Transverse colon (tissue), 4 donors: Measurements from ENCODE around the gene STAG1. TPM values are rescaled to one million over a fixed set of nuclear protein-coding genes. Genes with fewer than 3 reads are reported as not detected.
"Not testable (repeated sequence)": the region's sequence is repeated elsewhere in the genome, so short reads cannot be mapped to it uniquely, and the experiment has no call there.

Experiments used
- DNase-seq: peaks from one replicate; pipeline ENCODE4 v3.0.0-alpha.2; 2019
- H3K27ac ChIP-seq, 4 donors: fragments of 200-600 bp; sonication (generic); 2 replicates each; pipeline ENCODE4 v1.5.1; 2016 to 2018; ENCODE audit warnings: inconsistent platforms in 4 of 4
- H3K27me3 ChIP-seq: fragments of 200-600 bp; sonication (generic); 2 replicates; pipeline ENCODE4 v1.5.1; 2017; ENCODE audit warnings: inconsistent platforms
- H3K36me3 ChIP-seq, 4 donors: fragments of 200-600 bp; sonication (generic); 2 replicates each; pipeline ENCODE4 v1.5.1; 2017 to 2019; ENCODE audit warnings: inconsistent platforms in 4 of 4
- H3K4me1 ChIP-seq, 4 donors: fragments of 200-600 bp; sonication (generic); 2 replicates each; pipeline ENCODE4 v1.5.1; 2017 to 2020; ENCODE audit warnings: inconsistent platforms in 4 of 4
- H3K4me3 ChIP-seq, 4 donors: fragments of 200-600 bp; sonication (generic); 1 replicate in 1 of 4; 2 replicates in 3 of 4; pipeline versions ENCODE4 v1.5.1 to v1.6.1; 2017 to 2019; ENCODE audit warnings: inconsistent platforms in 4 of 4
- H3K9me3 ChIP-seq, 2 donors: fragments of 200-600 bp; sonication (generic); 2 replicates each; pipeline ENCODE4 v1.5.1; 2017 to 2019; ENCODE audit warnings: inconsistent platforms in 2 of 2
- CTCF ChIP-seq, 5 experiments: fragments of 200-600 bp in 3 of 5; fragments of 450-650 bp in 2 of 5; sonication (generic) in 3 of 5; IDR thresholded peaks; 1 replicate in 2 of 5; 2 replicates in 3 of 5; pipeline ENCODE4 v1.5.1; 2016 to 2017; ENCODE audit warnings: antibody characterized with exemption in 5 of 5, inconsistent platforms in 3 of 5, mild to moderate bottlenecking in 2 of 5, moderate library complexity in 1 of 5
- EP300 ChIP-seq: sonication (generic); formaldehyde crosslinking; IDR thresholded peaks from one replicate; pipeline ENCODE4 v1.6.1; 2017; ENCODE audit warnings: antibody characterized with exemption, low read depth
- POLR2A ChIP-seq: fragments of 450-650 bp; IDR thresholded peaks from one replicate; pipeline ENCODE4 v1.6.1; 2016; ENCODE audit warnings: antibody characterized with exemption, mild to moderate bottlenecking, moderate library complexity
- POLR2AphosphoS5 ChIP-seq, 3 donors: sonication (generic); formaldehyde crosslinking; IDR thresholded peaks; one replicate each; pipeline ENCODE4 v1.6.1; 2016; ENCODE audit warnings: antibody characterized with exemption in 3 of 3
- WGBS, 2 donors: methylation state at CpG; one replicate each; pipeline ENCODE4 v1.1.5; 2018; ENCODE audit warnings: low coverage in 1 of 2; 5-methylcytosine and 5-hydroxymethylcytosine counted together
- in situ Hi-C, 4 donors: fragments of 200-750 bp; cut with MboI; loops; one replicate each; pipeline versions ENCODE4 v1.15.0 to v1.15.1; 2017; ENCODE audit warnings: low sequenced_read_pairs in 3 of 4, low pct_ligation_motif_present in 1 of 4, low pct_unique_long_range_greater_than_20kb in 1 of 4
- intact Hi-C: fragments of 100-400 bp; cut with DNase I; formaldehyde crosslinking; loops from one replicate; pipeline ENCODE4 v1.15.1; 2023; ENCODE audit warnings: low total_unique reads
- total RNA-seq, 4 donors: library from RNA; depleted of rRNA; stranded (reverse); fragments of >200 nt; gene quantifications; one replicate each; pipeline ENCODE4 v1.1.0, GENCODE V29; 2016

The STAG1 gene
- total RNA-seq, 4 donors from 2014 or later: 14.5 to 57.2 (median 42.2) TPM

- peaks cover 0 to 7% of the 10 kb centered on the region in 2 donors for H3K9me3 ChIP-seq
- DNase-seq: no peak
- 98 to 100% methylated on average over 1 of the region's 1 CpG for WGBS, 2 donors
- no peak overlapping the region for H3K4me3 ChIP-seq
- in situ Hi-C loops: loop anchor here in 2 of 4 donors (25.0 kb wide), 1 partner anchor 480 kb away; no protein-coding TSS in a partner anchor
- H3K4me1 ChIP-seq: no peaks in the 10 kb centered on the region
- H3K27me3 ChIP-seq: no peaks in the 10 kb centered on the region
- intact Hi-C loops: no loop called here
- TF ChIP-seq POLR2A (no peak), POLR2AphosphoS5 (IDR thresholded peaks at IDR 0.05) (no peak), CTCF (IDR thresholded peaks at IDR 0.05) (no peak), EP300 (no peak)
- H3K27ac ChIP-seq: no peak overlapping the region
- no peaks in the 10 kb centered on the region for H3K36me3 ChIP-seq
Observed at GRCh38 chr3:136532766-136533165, 219.4 kb downstream of the STAG1 start.

GRCh38 chr3:136518102-136518501 lies 234.1 kb downstream of the STAG1 start:
- WGBS, 2 donors: 93 to 100% methylated on average over 2 of the region's 2 CpGs
- intact Hi-C loops: no loop called here

GRCh38 chr3:136516656-136517055 lies 235.5 kb downstream of the STAG1 start:
- Histone ChIP-seq H3K27ac (no peak overlapping the region), H3K36me3 (peaks cover 0 to 7% (median 3%) of the 10 kb centered on the region in 4 donors), H3K4me1 (no peaks in the 10 kb centered on the region), H3K27me3 (no peaks in the 10 kb centered on the region), H3K4me3 (no peak overlapping the region), H3K9me3 (no peaks in the 10 kb centered on the region)
- DNase-seq: no peak
- in situ Hi-C loops: no loop called here
- WGBS, 2 donors: 78 to 82% methylated on average over 3 of the region's 3 CpGs
- intact Hi-C loops: no loop called here
- no peak for TF ChIP-seq POLR2A
- TF ChIP-seq POLR2AphosphoS5 (IDR thresholded peaks at IDR 0.05): no peak
- TF ChIP-seq EP300: no peak
- no peak for TF ChIP-seq CTCF (IDR thresholded peaks at IDR 0.05)

More at GRCh38 chr3:136518102-136518501, 234.1 kb downstream of the STAG1 start:
- TF ChIP-seq CTCF (IDR thresholded peaks at IDR 0.05) (no peak), EP300 (no peak), POLR2AphosphoS5 (IDR thresholded peaks at IDR 0.05) (no peak)
- Histone ChIP-seq H3K4me3 (no peak overlapping the region), H3K27ac (no peak overlapping the region), H3K36me3 (peaks cover 0 to 7% (median 3%) of the 10 kb centered on the region in 4 donors), H3K9me3 (no peaks in the 10 kb centered on the region), H3K4me1 (no peaks in the 10 kb centered on the region), H3K27me3 (no peaks in the 10 kb centered on the region)
- in situ Hi-C loops: no loop called here
- DNase-seq: no peak

- H3K27ac ChIP-seq: no peak overlapping the region
- WGBS, 2 donors: 96 to 100% methylated on average over 5 of the region's 5 CpGs
- intact Hi-C loops (no loop called here), in situ Hi-C loops (no loop called here)
- H3K4me1 ChIP-seq: no peaks in the 10 kb centered on the region
- TF ChIP-seq POLR2A (no peak), EP300 (no peak)
- peaks cover 0 to 7% (median 3%) of the 10 kb centered on the region in 4 donors for H3K36me3 ChIP-seq
- no peak overlapping the region for H3K4me3 ChIP-seq
- DNase-seq: no peak
- no peaks in the 10 kb centered on the region for H3K9me3 ChIP-seq
- no peaks in the 10 kb centered on the region for H3K27me3 ChIP-seq
Observed at GRCh38 chr3:136516095-136516494, 236.1 kb downstream of the STAG1 start.

- H3K27me3 ChIP-seq, H3K9me3 ChIP-seq, intact Hi-C loops, H3K4me1 ChIP-seq, in situ Hi-C loops, H3K27ac ChIP-seq, H3K36me3 ChIP-seq, DNase-seq, H3K4me3 ChIP-seq: not testable (repeated sequence)
- 95 to 96% methylated on average over 4 to 7 of the region's 7 CpGs for WGBS, 2 donors
Observed at GRCh38 chr3:136514533-136514932, 237.6 kb downstream of the STAG1 start.
